Ovary (tissue), 3 donors: ENCODE data around the gene ZNF23.

ENCODE experiments used
- CTCF ChIP-seq, 3 donors: fragments of 450-650 bp in 2 of 3; fragments of 200-600 bp in 1 of 3; IDR thresholded peaks; one replicate each; pipeline versions ENCODE4 v1.5.1 to v1.8.0; 2016 to 2022; ENCODE audit warnings: antibody characterized with exemption in 3 of 3, mild to moderate bottlenecking in 1 of 3
- POLR2A ChIP-seq: fragments of 450-650 bp; IDR thresholded peaks from one replicate; pipeline ENCODE4 v1.6.1; 2017; ENCODE audit warnings: antibody characterized with exemption, mild to moderate bottlenecking, moderate library complexity
- donor health status: DM: no; HTN: no; CAD: no.

- TF ChIP-seq CTCF (IDR thresholded peaks at IDR 0.05) = no peak
- TF ChIP-seq POLR2A = no peak
These were observed 39.5 kb upstream of the ZNF23 start for GRCh38 chr16:71501547-71501946.
